ENCODE data around the gene AUTS2. TPM values are rescaled to one million over a fixed set of nuclear protein-coding genes. Genes with fewer than 3 reads are reported as not detected.

AUTS2 gene
- total and polyA plus RNA-seq, 2 of the 8 experiments (the other 6 are each of a cell fraction or from before 2014, with no cell fraction given): 25.9 to 101 TPM

DNA sequence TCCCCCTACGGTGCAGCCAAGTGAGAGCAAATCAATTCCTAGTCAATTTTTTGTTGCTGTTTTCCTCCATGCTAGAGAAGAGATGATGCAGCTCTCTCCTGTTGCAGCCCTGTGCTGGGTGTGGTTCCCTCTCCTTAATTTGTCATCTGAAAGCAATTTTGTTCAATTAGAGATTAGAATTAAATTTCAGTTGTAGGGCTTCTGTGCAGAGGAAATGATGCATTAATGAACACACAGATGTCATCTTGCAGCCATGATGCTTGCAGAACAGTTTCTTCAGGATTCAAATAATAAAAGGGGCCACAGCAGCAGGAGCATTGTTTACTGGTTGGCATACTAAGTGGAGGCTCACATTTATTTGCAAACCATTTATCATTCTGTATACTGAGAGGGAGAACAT is 266.0 kb downstream of the AUTS2 start:
- Histone ChIP-seq H3K79me2 (ENCODE audit: control insufficient read depth in 1 of 2, insufficient read depth in 2 of 2, low read length in 2 of 2) (no peaks in the 10 kb centered on the region), H4K5ac (ENCODE audit: insufficient read length, low read depth, low read length) (no peak overlapping the region), H2BK12ac (ENCODE audit: low read depth, low read length) (no peak overlapping the region), H3K14ac (ENCODE audit: insufficient read length) (no peak overlapping the region), H4K20me1 (replicated peaks in 1 of 2; ENCODE audit: control insufficient read depth in 1 of 2, insufficient read depth in 2 of 2, low read length in 2 of 2) (no peaks in the 10 kb centered on the region), H3K36me3 (ENCODE audit: control insufficient read depth in 2 of 4, insufficient read depth in 4 of 4, low read length in 3 of 4) (no peaks in the 10 kb centered on the region), H3K79me1 (ENCODE audit: low read depth, low read length) (no peaks in the 10 kb centered on the region), H3K27ac (ENCODE audit: low read depth, low read length) (no peak overlapping the region), H3K9me3 (ENCODE audit: insufficient read depth in 2 of 2, low read depth in 1 of 2, low read length in 1 of 2) (no peaks in the 10 kb centered on the region), H3K4me2 (ENCODE audit: insufficient read depth in 1 of 2, low read depth in 2 of 2, low read length in 2 of 2) (no peak overlapping the region), H3K18ac (ENCODE audit: extremely low read depth, low read length) (no peak overlapping the region), H3K23ac (ENCODE audit: insufficient read length) (no peak overlapping the region), H2AK5ac (ENCODE audit: low read depth, low read length) (no peak overlapping the region), H4K8ac (ENCODE audit: extremely low read depth, insufficient read depth, low read length) (no peak overlapping the region), H2BK120ac (replicated peaks; ENCODE audit: low read depth, low read length) (no peak overlapping the region), H2BK20ac (ENCODE audit: low read length) (no peak overlapping the region), H2BK15ac (ENCODE audit: low read length) (no peak overlapping the region), H3K4me1 (replicated peaks in 1 of 4; ENCODE audit: control insufficient read depth in 3 of 4, insufficient read depth in 4 of 4, low read length in 3 of 4) (peaks cover 0 to 9% (median 5%) of the 10 kb centered on the region in 4 experiments; a peak in 4 of 7 replicates), H2BK5ac (ENCODE audit: low read depth, low read length) (no peak overlapping the region), H3K23me2 (ENCODE audit: low read depth, low read length) (no peaks in the 10 kb centered on the region), H3K4me3 (ENCODE audit: extremely low read depth in 1 of 4, insufficient read depth in 2 of 4, low read depth in 3 of 4, low read length in 4 of 4) (no peak overlapping the region), H3K9ac (replicated peaks in 1 of 4; ENCODE audit: extremely low read depth in 1 of 4, low read depth in 3 of 4, low read length in 3 of 4) (no peak overlapping the region), H4K91ac (replicated peaks; ENCODE audit: insufficient read length, low read length) (no peak overlapping the region), H3K4ac (replicated peaks; ENCODE audit: insufficient read length, low read depth, low read length) (no peak overlapping the region), H3K56ac (replicated peaks; ENCODE audit: insufficient read length, low read depth, low read length) (no peak overlapping the region), H3K27me3 (replicated peaks in 1 of 4; ENCODE audit: control insufficient read depth in 3 of 4, extremely low read depth in 1 of 4, insufficient read depth in 3 of 4, low read length in 3 of 4) (no peaks in the 10 kb centered on the region), H2AFZ (ENCODE audit: low read length) (no peak overlapping the region)
- FAIRE-seq (no peak), DNase-seq (ENCODE audit: low read depth in 1 of 2, low spot score in 2 of 2) (no peak)
- TF ChIP-seq SP2 (IDR thresholded peaks at IDR 0.05; ENCODE audit: low read length): no peak
- no peak for TF ChIP-seq TEAD4 (IDR thresholded peaks at IDR 0.05; ENCODE audit: low read depth, low read length)
- TF ChIP-seq SIN3A (conservative IDR thresholded peaks at IDR 0.05 in 1 of 2, IDR thresholded peaks at IDR 0.05 in 1 of 2; ENCODE audit: low read depth in 1 of 2, low read length in 2 of 2): no peak
- TF ChIP-seq, protein P1, sequence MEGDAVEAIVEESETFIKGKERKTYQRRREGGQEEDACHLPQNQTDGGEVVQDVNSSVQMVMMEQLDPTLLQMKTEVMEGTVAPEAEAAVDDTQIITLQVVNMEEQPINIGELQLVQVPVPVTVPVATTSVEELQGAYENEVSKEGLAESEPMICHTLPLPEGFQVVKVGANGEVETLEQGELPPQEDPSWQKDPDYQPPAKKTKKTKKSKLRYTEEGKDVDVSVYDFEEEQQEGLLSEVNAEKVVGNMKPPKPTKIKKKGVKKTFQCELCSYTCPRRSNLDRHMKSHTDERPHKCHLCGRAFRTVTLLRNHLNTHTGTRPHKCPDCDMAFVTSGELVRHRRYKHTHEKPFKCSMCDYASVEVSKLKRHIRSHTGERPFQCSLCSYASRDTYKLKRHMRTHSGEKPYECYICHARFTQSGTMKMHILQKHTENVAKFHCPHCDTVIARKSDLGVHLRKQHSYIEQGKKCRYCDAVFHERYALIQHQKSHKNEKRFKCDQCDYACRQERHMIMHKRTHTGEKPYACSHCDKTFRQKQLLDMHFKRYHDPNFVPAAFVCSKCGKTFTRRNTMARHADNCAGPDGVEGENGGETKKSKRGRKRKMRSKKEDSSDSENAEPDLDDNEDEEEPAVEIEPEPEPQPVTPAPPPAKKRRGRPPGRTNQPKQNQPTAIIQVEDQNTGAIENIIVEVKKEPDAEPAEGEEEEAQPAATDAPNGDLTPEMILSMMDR (IDR thresholded peaks at IDR 0.05; ENCODE audit: control extremely low read depth in 1 of 3, insufficient read depth in 1 of 3, low read depth in 1 of 3, low read length in 3 of 3): no peak
- no peak for TF ChIP-seq POLR2A (IDR thresholded peaks at IDR 0.05; ENCODE audit: control extremely low read depth in 1 of 2, low read depth in 2 of 2, low read length in 2 of 2)
- no peak for TF ChIP-seq FOSL1 (IDR thresholded peaks at IDR 0.05; ENCODE audit: insufficient read depth, low read depth, low read length)
- TF ChIP-seq EGR1 (IDR thresholded peaks at IDR 0.05; ENCODE audit: borderline replicate concordance, low read depth, low read length): no peak
- no peak for TF ChIP-seq TBP (IDR thresholded peaks at IDR 0.05; ENCODE audit: low read depth, low read length)
- no peak for TF ChIP-seq NRF1 (IDR thresholded peaks at IDR 0.05; ENCODE audit: low read depth, low read length)
- no peak for TF ChIP-seq RFX5 (IDR thresholded peaks at IDR 0.05; ENCODE audit: borderline replicate concordance, low read depth, low read length)
- no peak for TF ChIP-seq SIRT6 (IDR thresholded peaks at IDR 0.05; ENCODE audit: low read length)
- TF ChIP-seq HDAC2 (IDR thresholded peaks at IDR 0.05; ENCODE audit: borderline replicate concordance in 1 of 2, low read depth in 2 of 2, low read length in 2 of 2): no peak
- TF ChIP-seq SP4 (IDR thresholded peaks at IDR 0.05; ENCODE audit: low read length): no peak
- 88% methylated on average over 1 of the region's 1 CpG; no CpG with 5 or more reads in 1 of the 2 experiments for WGBS, 2 experiments (ENCODE audit: extremely low coverage in 1 of 2, insufficient coverage in 1 of 2, insufficient read length in 1 of 2, insufficient replicate concordance in 2 of 2, low coverage in 1 of 2, low lambda C conversion rate in 2 of 2, missing lambda C conversion rate in 1 of 2)
- POLR2A ChIA-PET (ENCODE audit: partially characterized antibody): no interaction called here
- CTCF ChIA-PET (ENCODE audit: partially characterized antibody): interaction anchor here (0.6 kb wide), 1 partner anchor 92 kb away, joined by 3 read pairs; no protein-coding TSS in a partner anchor
